GM19455 (cell line): ENCODE results near the gene SLC25A40.
"Not testable (repeated sequence)": the region's sequence is repeated elsewhere in the genome, so short reads cannot be mapped to it uniquely, and the experiment has no call there.

Experiments used
- ATAC-seq: cut with Tn5 transposase; IDR thresholded peaks from one replicate; pipeline ENCODE4 v1.9.1; 2021; ENCODE audit not compliant: unreplicated experiment

SLC25A40 gene

DNA sequence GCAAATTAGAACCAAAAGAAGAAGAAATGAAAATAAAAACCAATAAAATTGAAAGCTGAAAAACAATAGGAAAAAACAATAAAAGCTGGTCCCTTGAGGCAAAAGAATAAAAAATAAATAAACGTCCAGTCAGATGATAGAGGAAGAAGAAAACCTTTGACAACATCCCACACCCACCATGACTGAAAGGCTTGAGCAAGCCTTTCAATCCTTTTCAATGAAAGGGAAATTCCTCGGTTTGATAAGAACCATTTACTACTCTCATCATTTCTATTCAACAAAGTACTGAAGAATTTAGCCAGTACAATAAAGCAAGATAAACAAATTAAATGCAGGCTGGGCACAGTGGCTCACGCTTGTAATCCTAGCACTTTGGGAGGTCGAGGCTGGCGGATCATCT lies 3.8 kb downstream of the SLC25A40 start:
- ATAC-seq = no peak

- no peak for ATAC-seq
Observed at GRCh38 chr7:87870471-87870870, 5.7 kb downstream of the SLC25A40 start.

GRCh38 chr7:87866533-87866932 lies 9.6 kb downstream of the SLC25A40 start:
- ATAC-seq = not testable (repeated sequence)

- ATAC-seq = no peak
Observed at GRCh38 chr7:87866089-87866488, 10.1 kb downstream of the SLC25A40 start.

DNA sequence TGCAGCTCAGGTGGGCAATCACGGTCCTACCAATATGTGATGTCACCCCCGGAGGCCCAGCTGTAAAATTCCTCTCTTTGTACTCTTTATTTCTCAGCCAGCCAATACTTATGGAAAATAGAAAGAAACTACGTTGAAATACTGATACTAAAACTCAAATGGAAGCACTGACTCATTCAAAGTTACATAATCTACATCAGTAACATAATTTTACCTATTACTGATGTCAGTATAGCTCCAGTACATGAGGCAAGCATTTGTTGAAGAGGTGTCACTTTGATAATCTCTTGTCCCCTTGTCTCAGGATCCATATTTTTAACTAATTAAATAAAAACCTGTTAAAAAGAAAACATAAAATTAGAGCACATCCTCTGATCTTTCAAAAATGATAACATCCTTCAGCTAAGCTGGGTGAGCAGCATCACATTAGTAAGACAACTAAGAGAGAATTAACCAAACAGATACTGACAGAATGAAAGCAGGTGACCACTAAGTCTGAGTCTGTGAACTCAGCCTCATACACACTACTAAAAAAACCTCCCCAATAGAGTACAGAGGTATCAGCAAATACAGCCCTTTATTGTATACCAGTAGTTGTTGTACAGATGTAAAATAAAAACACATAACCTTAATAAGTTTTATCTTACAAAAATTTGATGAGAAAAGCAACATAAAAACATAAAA lies 17.6 kb downstream of the SLC25A40 start:
- no peak for ATAC-seq

DNA sequence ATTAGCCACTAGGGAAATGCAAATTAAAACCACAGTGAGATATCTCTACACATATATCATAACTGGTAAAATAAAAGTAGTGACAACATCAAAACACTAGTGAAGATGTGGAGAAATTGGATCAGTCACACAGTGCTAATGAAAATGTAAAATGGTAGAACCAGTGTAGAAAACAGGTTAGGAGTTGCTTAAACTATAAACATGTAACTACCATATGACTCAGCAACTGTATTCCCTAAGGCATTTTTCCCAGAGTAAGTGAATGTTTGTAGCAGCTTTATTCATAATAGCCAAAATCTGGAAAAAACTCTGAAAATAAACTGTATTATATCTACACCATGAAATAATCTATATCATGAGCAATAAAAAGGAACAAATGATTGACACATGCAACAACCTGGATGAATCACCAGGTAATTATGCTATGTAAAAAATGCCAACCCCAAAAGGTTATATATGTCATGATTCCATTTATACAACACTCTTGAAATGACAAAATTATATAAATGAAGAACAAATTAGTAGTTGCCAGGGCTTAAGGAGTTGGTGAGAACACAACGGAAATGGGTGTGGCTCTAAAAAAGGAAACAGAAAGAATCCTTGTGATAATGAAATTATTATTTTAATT lies 22.8 kb downstream of the SLC25A40 start:
- ATAC-seq = no peak

DNA sequence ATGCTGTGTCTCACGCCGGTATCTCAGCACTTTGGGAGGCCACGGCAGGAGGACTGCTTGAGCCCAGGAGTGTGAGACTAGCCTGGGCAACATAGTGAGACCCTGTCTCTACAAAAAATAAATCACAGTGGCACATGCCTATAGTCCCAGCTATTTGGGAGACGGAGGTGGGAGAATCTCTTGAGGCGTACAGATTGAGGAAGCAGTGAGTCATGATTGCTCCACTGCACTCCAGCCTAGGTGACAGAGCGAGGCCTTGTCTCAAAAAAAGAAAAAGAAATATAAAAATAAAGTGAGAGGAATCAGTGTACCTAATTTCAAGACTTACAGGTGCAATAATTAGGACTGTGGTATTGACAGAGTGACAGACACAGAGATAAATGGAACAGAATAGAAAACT lies 23.9 kb downstream of the SLC25A40 start:
- no peak for ATAC-seq

DNA sequence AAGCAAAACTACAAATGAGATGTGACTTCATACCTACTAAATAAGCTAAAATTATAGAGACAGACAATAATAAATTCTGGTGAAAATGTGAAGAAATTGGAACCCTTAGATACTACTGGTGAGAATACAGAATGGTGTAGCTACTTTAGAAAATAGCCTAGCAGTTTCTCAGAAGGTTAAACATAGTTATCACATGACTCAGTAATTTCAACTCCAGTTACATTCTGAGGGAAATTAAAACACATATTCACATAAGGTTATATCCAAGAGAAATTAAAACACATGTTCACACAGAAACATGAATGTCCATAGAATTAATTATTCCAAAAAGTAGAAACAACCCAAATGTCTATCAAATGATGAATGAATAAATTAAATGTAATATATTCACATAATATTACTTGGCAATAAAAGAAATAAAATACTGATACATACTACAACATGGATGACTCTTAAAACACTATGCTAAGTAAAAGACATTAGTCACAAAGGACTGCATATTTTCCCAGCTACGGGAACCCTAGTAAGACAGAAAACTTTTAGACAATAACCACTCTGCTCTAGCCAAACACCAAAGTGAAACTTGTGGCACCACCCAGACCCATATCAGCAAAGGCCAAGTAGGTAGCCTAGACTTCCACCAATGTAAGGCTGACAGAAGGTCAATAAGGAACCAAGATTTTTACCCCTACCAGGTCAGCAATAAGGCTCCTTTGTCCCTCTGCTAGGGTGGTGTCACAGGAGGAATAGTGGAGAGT lies 25.1 kb downstream of the SLC25A40 start:
- no peak for ATAC-seq

DNA sequence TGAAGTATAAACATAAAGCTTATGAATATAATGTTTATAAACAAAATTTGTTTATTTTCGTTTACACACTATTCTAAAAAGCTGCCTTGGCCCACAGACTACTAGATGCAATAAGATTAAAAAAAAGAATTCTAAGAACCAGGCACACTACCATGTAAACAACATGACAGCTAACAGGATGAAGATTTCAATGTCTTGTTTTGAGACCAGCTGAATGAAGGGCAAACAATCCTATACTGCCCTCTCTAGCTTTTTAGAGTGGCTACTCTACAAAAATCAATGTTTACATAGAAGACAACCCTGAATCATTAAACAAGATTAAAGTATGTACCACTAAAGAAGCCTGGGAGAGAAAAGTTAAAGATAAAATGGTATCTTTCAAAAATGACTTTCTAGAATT lies 38.6 kb downstream of the SLC25A40 start:
- ATAC-seq = no peak

GRCh38 chr7:87833130-87833529 lies 43.0 kb downstream of the SLC25A40 start:
- ATAC-seq = no peak

DNA sequence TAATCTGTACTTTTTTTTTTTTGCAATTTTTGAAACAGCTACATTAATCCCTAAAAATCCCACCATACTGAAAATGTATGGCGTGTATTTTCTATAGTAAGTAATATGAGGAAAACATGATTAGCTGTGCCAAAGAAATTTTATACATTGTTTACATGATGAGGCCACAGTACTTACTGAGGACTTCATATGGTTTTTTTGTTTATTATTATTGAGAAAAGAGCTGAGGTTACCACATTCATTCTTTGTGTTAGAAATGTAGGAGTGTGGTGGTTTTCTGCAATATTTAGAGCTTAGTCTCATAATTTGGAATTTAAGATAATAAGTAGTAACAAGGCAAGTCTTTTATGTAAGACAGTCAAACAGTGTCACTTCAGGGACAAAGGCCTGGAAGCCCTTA lies 45.1 kb downstream of the SLC25A40 start:
- no peak for ATAC-seq

- not testable (repeated sequence) for ATAC-seq
Observed at GRCh38 chr7:87828383-87828782, 47.8 kb downstream of the SLC25A40 start.

- ATAC-seq = not testable (repeated sequence)
Observed at GRCh38 chr7:87825369-87825768, 50.8 kb downstream of the SLC25A40 start.

- ATAC-seq = not testable (repeated sequence)
Observed at GRCh38 chr7:87822056-87822455, 54.1 kb downstream of the SLC25A40 start.

DNA sequence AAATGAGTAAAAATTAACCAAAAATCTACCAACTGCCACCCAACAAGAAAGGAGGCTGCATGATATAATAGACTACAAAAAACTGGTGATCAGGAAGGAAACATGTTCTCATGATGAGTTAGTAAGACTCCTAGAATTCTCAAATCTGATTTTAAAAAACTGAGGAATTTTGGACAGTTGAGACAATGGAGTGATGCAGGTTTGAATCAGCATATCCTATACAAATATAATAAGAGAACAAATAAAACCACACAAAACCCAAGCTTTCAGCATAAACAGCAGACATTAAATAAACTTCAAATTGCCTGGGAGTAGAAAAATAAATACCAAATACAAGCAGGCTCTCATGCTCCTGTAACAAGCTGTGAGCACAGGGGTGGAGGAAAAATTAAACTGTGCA lies 57.8 kb downstream of the SLC25A40 start:
- no peak for ATAC-seq

- ATAC-seq = no peak
Observed at GRCh38 chr7:87816389-87816788, 59.8 kb downstream of the SLC25A40 start.

DNA sequence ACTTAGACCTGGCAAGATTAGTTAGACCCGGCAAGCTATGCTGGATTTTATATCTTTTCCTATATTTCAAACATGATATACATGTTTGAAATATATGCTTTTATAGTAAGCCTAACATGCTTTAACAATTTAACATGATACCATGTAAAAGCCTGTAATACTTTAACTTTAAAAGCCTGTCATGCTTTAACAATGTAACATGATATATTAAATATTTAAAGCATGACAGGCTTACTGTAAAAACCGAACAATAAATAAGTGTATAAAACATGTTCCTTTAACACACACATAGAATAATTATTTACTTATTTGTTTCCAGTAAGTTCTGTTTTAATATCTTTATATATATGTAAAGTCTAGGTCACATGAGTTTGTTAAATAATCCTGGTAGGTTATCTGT lies 65.4 kb downstream of the SLC25A40 start:
- ATAC-seq = no peak

GRCh38 chr7:87810130-87810529 lies 66.0 kb downstream of the SLC25A40 start:
- no peak for ATAC-seq

GRCh38 chr7:87806150-87806549 lies 70.0 kb downstream of the SLC25A40 start:
- no peak for ATAC-seq

- peak; percentile 85 for ATAC-seq
Observed at GRCh38 chr7:87797798-87798403, 78.3 kb downstream of the SLC25A40 start.

DNA sequence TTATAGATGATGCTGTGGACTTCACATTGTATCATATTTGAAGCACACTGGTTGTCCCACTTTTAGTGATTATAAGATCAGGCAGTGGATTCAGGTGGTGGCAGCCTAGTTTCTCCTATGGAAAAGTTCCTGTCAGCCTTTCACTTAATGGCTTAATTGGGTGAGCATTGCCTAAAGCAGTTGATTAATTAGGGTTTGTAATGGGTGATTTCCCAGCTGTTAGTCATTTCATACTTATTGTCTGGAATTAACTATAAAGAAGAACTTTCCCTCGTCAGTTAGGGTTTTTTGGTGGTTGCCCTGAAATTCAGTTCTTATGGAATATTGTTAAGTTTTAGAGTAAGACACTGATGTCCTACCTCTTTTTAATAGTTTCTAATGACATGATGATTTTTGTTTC lies 78.8 kb downstream of the SLC25A40 start:
- ATAC-seq = peak; percentile 25
